Gastrocnemius medialis (tissue), 4 donors: ENCODE measurements around the gene FBXO42.

ENCODE experiments used
- CTCF ChIP-seq, 5 experiments: fragments of 450-650 bp in 3 of 5; fragments of 200-600 bp in 2 of 5; sonication (generic) in 2 of 5; IDR thresholded peaks in 4 of 5; conservative IDR thresholded peaks in 1 of 5; 1 replicate in 4 of 5; 2 replicates in 1 of 5; pipeline ENCODE4 v1.5.1; 2016 to 2019; ENCODE audit warnings: antibody characterized with exemption in 5 of 5, mild to moderate bottlenecking in 3 of 5, moderate library complexity in 3 of 5
- POLR2A ChIP-seq, 2 donors: fragments of 450-650 bp; IDR thresholded peaks; one replicate each; pipeline ENCODE4 v1.6.1; 2017; ENCODE audit warnings: antibody characterized with exemption in 2 of 2, mild to moderate bottlenecking in 2 of 2, moderate library complexity in 2 of 2

GRCh38 chr1:16243936-16244649 lies 108.2 kb downstream of the FBXO42 start:
- TF ChIP-seq CTCF (IDR thresholded peaks at IDR 0.05 in 4 of 5, conservative IDR thresholded peaks at IDR 0.05 in 1 of 5) (peak; percentile 77 to 88 (median 83)), POLR2A (IDR thresholded peaks at IDR 0.05) (no peak)
